K562 (cell line): ENCODE measurements around the gene SMG5. TPM values are rescaled to one million over a fixed set of nuclear protein-coding genes. Genes with fewer than 3 reads are reported as not detected.

Source experiments
- ATAC-seq: fragments of 200-7000 bp; cut with Tn5 transposase; 3 replicates; pipeline ENCODE4 v1.9.1; 2020; ENCODE audit warnings: moderate library complexity
- BruUV-seq: library from RNA; stranded (reverse); fragments of 400-500 nt; replicated peaks from 2 replicates; lab custom pipeline; 2021; lab: Mats Ljungman, UMichigan
- CTCF ChIA-PET: fragments of 300-600 bp; formaldehyde crosslinking; extraction: SDS; loops from one replicate; lab custom pipeline; 2021; ENCODE audit warnings: low intra/inter-chr PET ratio; lab: Yijun Ruan, JAX
- POLR2A ChIA-PET: fragments of 300-600, 350-650 bp; sonication (Branson Sonifier 250); formaldehyde crosslinking; extraction: SDS; loops from one replicate; lab custom pipeline; 2021; ENCODE audit warnings: antibody characterized with exemption, inconsistent platforms; lab: Yijun Ruan, JAX
- DNase-seq, 4 experiments: peaks; one replicate each; pipeline versions ENCODE4 v3.0.0 to v3.0.0-alpha.2; 2011 to 2018; ENCODE audit warnings: low spot score in 3 of 4, mixed read lengths in 3 of 4; ENCODE audit errors: extremely low read depth in 1 of 4
- FAIRE-seq: peaks from 2 replicates; lab custom pipeline; 2011; peaks lifted over from hg19 to GRCh38; lab: Jason Lieb, UNC
- H2AFZ ChIP-seq: 2 replicates; pipeline ENCODE4 v1.6.0; 2011; ENCODE audit warnings: low read depth, low read length, control low read depth, inconsistent platforms
- H3K27ac ChIP-seq: fragments of 200-600 bp; 3 replicates; pipeline ENCODE4 v1.8.0; 2011; ENCODE audit warnings: low read depth, mild to moderate bottlenecking, control low read depth, inconsistent platforms, low read length, moderate library complexity, mixed read lengths; ENCODE audit errors: extremely low read depth
- H3K27me3 ChIP-seq, 2 experiments: fragments of 300-600 bp in 1 of 2; 2 replicates in 1 of 2; 3 replicates in 1 of 2; pipeline versions ENCODE4 v1.6.0 to v1.8.0; 2011; ENCODE audit warnings: inconsistent platforms in 2 of 2, low read length in 2 of 2, mild to moderate bottlenecking in 1 of 2, mixed read lengths in 1 of 2, moderate library complexity in 1 of 2; ENCODE audit not compliant: control insufficient read depth in 2 of 2, insufficient read depth in 2 of 2
- H3K36me3 ChIP-seq: fragments of 300-600 bp; 3 replicates; pipeline ENCODE4 v1.8.0; 2011; ENCODE audit warnings: mild to moderate bottlenecking, low read length, inconsistent platforms; ENCODE audit not compliant: control insufficient read depth, insufficient read depth
- H3K4me1 ChIP-seq, 2 experiments: fragments of 200-600 bp in 1 of 2; replicated peaks in 1 of 2; 2 replicates in 1 of 2; 3 replicates in 1 of 2; pipeline versions ENCODE4 v1.5.1 to v1.8.0; 2011; ENCODE audit warnings: inconsistent platforms in 2 of 2, low read length in 2 of 2, mild to moderate bottlenecking in 1 of 2, mixed read lengths in 1 of 2, moderate library complexity in 1 of 2; ENCODE audit not compliant: control insufficient read depth in 2 of 2, insufficient read depth in 2 of 2
- H3K4me2 ChIP-seq: 2 replicates; pipeline ENCODE4 v1.6.1; 2011; ENCODE audit warnings: low read length, control low read depth, inconsistent platforms, mixed read lengths; ENCODE audit not compliant: insufficient read depth
- H3K4me3 ChIP-seq: fragments of 200-600 bp; sonication (generic), shearing (Covaris generic); 2 replicates; pipeline ENCODE4 v1.5.1; 2016; ENCODE audit warnings: control low read depth, inconsistent platforms
- H3K79me2 ChIP-seq: fragments of 200-600 bp; 3 replicates; pipeline ENCODE4 v1.8.0; 2011; ENCODE audit warnings: low read length, inconsistent platforms; ENCODE audit not compliant: control insufficient read depth, insufficient read depth
- H3K9ac ChIP-seq, 2 experiments: 2 replicates each; pipeline versions ENCODE4 v1.6.0 to v1.6.1; 2011; ENCODE audit warnings: low read depth in 2 of 2, low read length in 2 of 2, control low read depth in 1 of 2, inconsistent platforms in 1 of 2, mild to moderate bottlenecking in 1 of 2, mixed read lengths in 1 of 2; ENCODE audit not compliant: insufficient read depth in 1 of 2
- H3K9me1 ChIP-seq: one replicate; pipeline ENCODE4 v1.6.0; 2011; ENCODE audit warnings: inconsistent platforms, mild to moderate bottlenecking, low read length, moderate library complexity; ENCODE audit not compliant: control insufficient read depth, insufficient read depth
- H3K9me3 ChIP-seq: replicated peaks from 2 replicates; pipeline ENCODE4 v1.5.1; 2011; ENCODE audit warnings: low read depth, low read length, inconsistent platforms; ENCODE audit not compliant: control insufficient read depth, insufficient read depth
- H4K20me1 ChIP-seq: replicated peaks from 2 replicates; pipeline ENCODE4 v1.6.1; 2011; ENCODE audit warnings: low read length, inconsistent platforms, mixed read lengths; ENCODE audit not compliant: control insufficient read depth, insufficient read depth
- BHLHE40 ChIP-seq: IDR thresholded peaks from 2 replicates; pipeline ENCODE4 v1.6.1; 2011; ENCODE audit warnings: low read length, improper control_type of control experiment
- BRD4 ChIP-seq: fragments of 200-600 bp; sonication (generic); IDR thresholded peaks from 2 replicates; pipeline ENCODE4 v1.6.1; 2017; ENCODE audit warnings: inconsistent platforms
- CBFA2T2 ChIP-seq: fragments of 450-650 bp; conservative IDR thresholded peaks from 2 replicates; pipeline ENCODE4 v1.6.1; 2017; ENCODE audit warnings: mild to moderate bottlenecking
- EP400 ChIP-seq: fragments of 450-650 bp; IDR thresholded peaks from 2 replicates; pipeline ENCODE4 v1.6.1; 2017; ENCODE audit warnings: antibody characterized with exemption, mild to moderate bottlenecking, moderate library complexity
- FOXK2 ChIP-seq, 2 experiments: fragments of 450-650 bp; IDR thresholded peaks in 1 of 2; conservative IDR thresholded peaks in 1 of 2; 2 replicates each; pipeline ENCODE4 v1.6.1; 2016; ENCODE audit warnings: low read depth in 2 of 2, mild to moderate bottlenecking in 1 of 2
- HDAC1 ChIP-seq, 2 experiments: fragments of 450-650 bp; IDR thresholded peaks; 2 replicates each; pipeline ENCODE4 v1.6.1; 2016 to 2017; ENCODE audit warnings: inconsistent platforms in 1 of 2, mild to moderate bottlenecking in 1 of 2, moderate library complexity in 1 of 2
- KLF1 ChIP-seq: fragments of 450-650 bp; IDR thresholded peaks from 2 replicates; pipeline ENCODE4 v1.6.1; 2016; ENCODE audit warnings: missing genetic modification characterization, missing compliant biosample characterization
- MAFF ChIP-seq: IDR thresholded peaks from 2 replicates; pipeline ENCODE4 v1.6.1; 2012; ENCODE audit warnings: low read length, improper control_type of control experiment
- MAZ ChIP-seq, 2 experiments: fragments of 450-650 bp in 1 of 2; sonication (generic) in 1 of 2; formaldehyde crosslinking; IDR thresholded peaks in 1 of 2; conservative IDR thresholded peaks in 1 of 2; 2 replicates each; pipeline versions ENCODE4 v1.4.0 to v1.5.0; 2020; ENCODE audit warnings: mild to moderate bottlenecking in 1 of 2, missing genetic modification reagents in 1 of 2
- PHF8 ChIP-seq: fragments of 200-600 bp; sonication (generic); IDR thresholded peaks from 2 replicates; pipeline ENCODE4 v1.6.1; 2012; ENCODE audit warnings: mixed run types, mild to moderate bottlenecking, inconsistent platforms, low read length, moderate library complexity, borderline replicate concordance
- RAD51 ChIP-seq: fragments of 450-650 bp; IDR thresholded peaks from 2 replicates; pipeline ENCODE4 v1.7.1; 2016; ENCODE audit warnings: low read depth, mild to moderate bottlenecking, borderline replicate concordance
- WGBS: fragments of 100-300 bp; shearing (Covaris generic); methylation state at CpG from one replicate; pipeline ENCODE4 v1.1.6; 2016; ENCODE audit warnings: low coverage, mixed read lengths; ENCODE audit not compliant: insufficient coverage; ENCODE audit errors: missing lambda C conversion rate; 5-methylcytosine and 5-hydroxymethylcytosine counted together
- in situ Hi-C: fragments of 300-500 bp; cut with MboI; formaldehyde crosslinking; loops from 4 replicates; pipeline ENCODE4 v1.15.0; 2018; ENCODE audit warnings: inconsistent platforms, mixed read lengths
- intact Hi-C: fragments of 100-400 bp; cut with micrococcal nuclease; formaldehyde crosslinking; loops from 2 replicates; pipeline ENCODE4 v1.14.2; 2022
- polyA plus RNA-seq, 8 experiments: library from polyadenylated mRNA; depleted of rRNA in 4 of 8; stranded (reverse) in 5 of 8; unstranded in 3 of 8; fragments of >200 nt; fragmentation: Nextera tagmentation in 2 of 8; fragmentation: Illumina TruSeq in 1 of 8; extraction: Ambion mirVana in 2 of 8; extraction: Trizol in 1 of 8; gene quantifications; 2 replicates each; pipeline versions ENCODE4 v1.2.1 to v1.2.3, GENCODE V29; 2011 to 2014; ENCODE audit warnings: inconsistent platforms in 1 of 8, missing spikeins in 1 of 8
- total RNA-seq, 7 experiments: library from RNA; depleted of rRNA in 6 of 7; stranded (reverse); fragments of >200 nt in 6 of 7; fragmentation: Illumina TruSeq in 2 of 7; extraction: Trizol in 2 of 7; gene quantifications; 2 replicates each; pipeline versions ENCODE4 v1.2.1 to v1.2.3, GENCODE V29; 2011 to 2021; ENCODE audit warnings: low replicate concordance in 1 of 7
- TF ChIP-seq, protein P1 (sequence below): sonication (generic); formaldehyde crosslinking; IDR thresholded peaks from 2 replicates; pipeline ENCODE4 v1.8.0; 2022; ENCODE audit warnings: missing genetic modification reagents, mild to moderate bottlenecking, moderate library complexity, borderline replicate concordance

SMG5 gene
- total and polyA plus RNA-seq, 9 of the 15 experiments (the other 6 are each of a cell fraction or from before 2014, with no cell fraction given): 1.4 to 85.9 (median 53.0) TPM

GRCh38 chr1:156295391-156295947, 12.8 kb upstream of the SMG5 start, which contains the start of gene GLMP:
Gene GLMP (minus strand): TSS chr1:156295679. CDS start chr1:156295645, 34 bp downstream.
- no peaks in the 10 kb centered on the region for H3K9me3 ChIP-seq
- peak; percentile 63 for FAIRE-seq
- peak within 1 kb of the TSS; percentile 70 to 91 for H3K9ac ChIP-seq
- H3K9me1 ChIP-seq: no peaks in the 10 kb centered on the region
- ChIA-PET POLR2A (interaction anchor here (0.6 to 1.2 kb wide), 9 partner anchors 9 to 275 kb away, joined by 3 to 6 read pairs (median 3); partner anchors contain the start of genes SMG5, SSR2 and TMEM79), CTCF (interaction anchor here (0.7 kb wide), 1 partner anchor 65 kb away, joined by 3 read pairs; no protein-coding TSS in a partner anchor)
- peaks cover 7 to 17% of the 10 kb centered on the region in 2 experiments; a peak in 4 of 5 replicates for H3K4me1 ChIP-seq
- peak within 1 kb of the TSS; percentile 66 for H3K4me3 ChIP-seq
- 5% methylated on average over 17 of the region's 17 CpGs for WGBS
- H3K27ac ChIP-seq: peak within 1 kb of the TSS; percentile 64
- H3K36me3 ChIP-seq: peaks cover 14% of the 10 kb centered on the region; the same call in 1 of the 3 replicates
- peak; percentile 87 for ATAC-seq
- H3K27me3 ChIP-seq: peaks cover 0 to 2% of the 10 kb centered on the region in 2 experiments; a peak in 1 of 5 replicates
- no peaks in the 10 kb centered on the region for H4K20me1 ChIP-seq
- no peaks in the 10 kb centered on the region for H3K79me2 ChIP-seq
- intact Hi-C loops: no loop called here
- peak within 1 kb of the TSS; percentile 91 for H3K4me2 ChIP-seq
- in situ Hi-C loops: no loop called here
- DNase-seq: peak; percentile 71 to 85 (median 78)
- peak within 1 kb of the TSS; percentile 100 for H2AFZ ChIP-seq
- no TSS peak for BruUV-seq
- TF ChIP-seq, protein P1, sequence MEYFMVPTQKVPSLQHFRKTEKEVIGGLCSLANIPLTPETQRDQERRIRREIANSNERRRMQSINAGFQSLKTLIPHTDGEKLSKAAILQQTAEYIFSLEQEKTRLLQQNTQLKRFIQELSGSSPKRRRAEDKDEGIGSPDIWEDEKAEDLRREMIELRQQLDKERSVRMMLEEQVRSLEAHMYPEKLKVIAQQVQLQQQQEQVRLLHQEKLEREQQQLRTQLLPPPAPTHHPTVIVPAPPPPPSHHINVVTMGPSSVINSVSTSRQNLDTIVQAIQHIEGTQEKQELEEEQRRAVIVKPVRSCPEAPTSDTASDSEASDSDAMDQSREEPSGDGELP (CRISPR knock-in tag): peak; percentile 97
- TF ChIP-seq FOXK2 (conservative IDR thresholded peaks at IDR 0.05 in 1 of 2, IDR thresholded peaks at IDR 0.05 in 1 of 2; ENCODE audit: low read depth in 2 of 2): 0 out of 4 replicates have a peak, but pooled peaks of 1 of the 2 experiments have one; percentile 36
- peak in 1 of 2 experiments; percentile 92; a peak in 2 of 4 replicates for TF ChIP-seq HDAC1 (IDR thresholded peaks at IDR 0.05)
- 0 out of 2 replicates have a peak, but pooled peaks have one; percentile 55 for TF ChIP-seq KLF1
- TF ChIP-seq MAFF: no peak
- peak; percentile 75; the same call in 1 of the 2 replicates for TF ChIP-seq PHF8
- peak in 1 of 2 experiments; percentile 31; a peak in 1 of 4 replicates for TF ChIP-seq MAZ (CRISPR knock-in tag; conservative IDR thresholded peaks at IDR 0.05 in 1 of 2, IDR thresholded peaks at IDR 0.05 in 1 of 2)
- 0 out of 2 replicates have a peak, but pooled peaks have one; percentile 24 for TF ChIP-seq EP400
- TF ChIP-seq CBFA2T2: peak; percentile 83
- peak; percentile 53; the same call in 1 of the 2 replicates for TF ChIP-seq BHLHE40
- 0 out of 2 replicates have a peak, but pooled peaks have one; percentile 41 for TF ChIP-seq BRD4
- TF ChIP-seq RAD51: peak; percentile 98
